KOPT-K1 (cell line): Measurements from ENCODE around the gene MEAF6.

ENCODE experiments used
- H3K27ac ChIP-seq: fragments of 200-600 bp; sonication (generic); 2 replicates; pipeline ENCODE4 v1.5.1; 2016; ENCODE audit warnings: antibody characterized with exemption, mild to moderate bottlenecking, low read depth, low read length; ENCODE audit not compliant: poor library complexity, severe bottlenecking
- H3K36me3 ChIP-seq: fragments of 200-600 bp; sonication (generic); 2 replicates; pipeline ENCODE4 v1.5.1; 2017; ENCODE audit warnings: antibody characterized with exemption, mild to moderate bottlenecking, low read length, moderate library complexity; ENCODE audit not compliant: insufficient read depth
- H3K9me3 ChIP-seq: fragments of 200-600 bp; sonication (generic); 2 replicates; pipeline ENCODE4 v1.5.1; 2017; ENCODE audit warnings: antibody characterized with exemption, low read length, mild to moderate bottlenecking; ENCODE audit not compliant: insufficient read depth, poor library complexity, severe bottlenecking

Gene MEAF6

DNA sequence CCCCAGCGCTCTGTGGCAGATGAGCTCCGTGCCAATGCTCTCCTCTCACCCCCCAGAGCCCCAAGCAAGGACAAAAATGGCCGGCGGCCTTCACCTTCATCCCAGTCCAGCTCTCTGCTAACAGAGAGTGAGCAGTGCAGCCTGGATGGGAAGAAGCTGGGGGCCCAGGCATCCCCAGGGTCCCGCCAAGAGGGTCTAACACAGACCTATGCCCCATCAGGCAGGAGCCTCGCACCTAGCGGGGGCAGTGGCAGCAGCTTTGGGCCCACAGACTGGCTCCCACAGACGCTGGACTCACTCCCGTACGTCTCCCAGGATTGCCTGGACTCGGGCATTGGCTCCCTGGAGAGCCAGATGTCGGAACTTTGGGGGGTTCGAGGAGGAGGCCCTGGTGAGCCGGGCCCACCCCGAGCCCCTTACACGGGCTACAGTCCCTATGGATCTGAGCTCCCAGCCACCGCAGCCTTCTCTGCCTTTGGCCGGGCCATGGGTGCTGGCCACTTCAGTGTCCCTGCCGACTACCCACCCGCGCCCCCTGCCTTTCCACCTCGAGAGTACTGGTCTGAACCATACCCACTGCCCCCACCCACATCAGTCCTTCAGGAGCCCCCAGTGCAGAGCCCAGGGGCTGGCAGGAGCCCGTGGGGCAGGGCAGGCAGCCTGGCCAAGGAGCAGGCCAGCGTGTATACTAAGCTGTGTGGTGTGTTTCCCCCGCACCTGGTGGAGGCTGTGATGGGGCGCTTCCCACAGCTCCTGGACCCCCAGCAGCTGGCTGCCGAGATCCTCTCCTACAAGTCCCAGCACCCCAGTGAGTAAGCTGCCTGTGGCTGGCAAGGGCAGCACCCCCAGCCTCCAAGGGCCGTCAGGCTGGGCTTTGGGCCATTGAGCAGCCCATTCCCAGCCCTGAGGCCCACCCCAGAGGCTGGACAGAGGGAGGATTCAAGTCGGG lies 31.5 kb downstream of the MEAF6 start:
- Histone ChIP-seq H3K36me3 (peaks cover 71% of the 10 kb centered on the region), H3K9me3 (no peaks in the 10 kb centered on the region), H3K27ac (no peak overlapping the region)

DNA sequence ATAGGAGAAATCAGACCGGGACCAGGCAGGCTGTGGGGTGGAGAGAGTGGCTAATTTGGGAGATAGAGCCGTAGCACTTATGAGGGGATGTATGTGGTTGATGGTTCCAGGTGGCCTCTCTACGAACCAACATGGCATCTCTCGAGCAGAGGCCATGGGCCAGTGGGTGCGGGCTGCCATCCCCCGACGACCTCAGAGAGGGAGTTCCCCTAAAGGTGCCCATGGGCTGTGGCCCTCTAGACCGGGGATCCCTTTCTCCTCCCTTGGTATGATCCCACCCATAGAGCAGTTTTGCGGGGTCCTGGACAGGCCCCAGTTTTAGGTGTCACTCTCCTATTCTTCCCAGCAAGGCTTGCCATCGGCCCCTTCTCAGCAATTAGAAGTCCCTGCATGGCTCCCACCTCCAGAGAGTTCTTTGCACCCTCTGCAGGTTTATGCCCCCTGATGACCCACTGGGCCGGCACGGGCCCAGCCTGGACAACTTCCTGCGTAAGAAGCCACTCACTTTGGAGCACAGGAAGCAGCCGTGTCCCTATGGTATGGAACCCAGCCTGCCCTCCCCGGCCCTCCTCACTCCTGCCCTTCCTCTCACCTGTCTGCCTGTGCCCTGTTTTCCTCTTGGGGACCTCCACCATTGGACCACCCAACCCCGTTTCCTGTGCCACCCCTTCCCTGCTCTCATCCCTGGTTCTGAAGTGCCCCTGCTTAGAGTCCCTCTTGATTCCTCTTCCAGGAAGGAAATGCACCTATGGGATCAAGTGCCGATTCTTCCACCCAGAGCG lies 32.4 kb downstream of the MEAF6 start:
- H3K36me3 ChIP-seq: peaks cover 71% of the 10 kb centered on the region
- H3K9me3 ChIP-seq: no peaks in the 10 kb centered on the region
- H3K27ac ChIP-seq: no peak overlapping the region

DNA sequence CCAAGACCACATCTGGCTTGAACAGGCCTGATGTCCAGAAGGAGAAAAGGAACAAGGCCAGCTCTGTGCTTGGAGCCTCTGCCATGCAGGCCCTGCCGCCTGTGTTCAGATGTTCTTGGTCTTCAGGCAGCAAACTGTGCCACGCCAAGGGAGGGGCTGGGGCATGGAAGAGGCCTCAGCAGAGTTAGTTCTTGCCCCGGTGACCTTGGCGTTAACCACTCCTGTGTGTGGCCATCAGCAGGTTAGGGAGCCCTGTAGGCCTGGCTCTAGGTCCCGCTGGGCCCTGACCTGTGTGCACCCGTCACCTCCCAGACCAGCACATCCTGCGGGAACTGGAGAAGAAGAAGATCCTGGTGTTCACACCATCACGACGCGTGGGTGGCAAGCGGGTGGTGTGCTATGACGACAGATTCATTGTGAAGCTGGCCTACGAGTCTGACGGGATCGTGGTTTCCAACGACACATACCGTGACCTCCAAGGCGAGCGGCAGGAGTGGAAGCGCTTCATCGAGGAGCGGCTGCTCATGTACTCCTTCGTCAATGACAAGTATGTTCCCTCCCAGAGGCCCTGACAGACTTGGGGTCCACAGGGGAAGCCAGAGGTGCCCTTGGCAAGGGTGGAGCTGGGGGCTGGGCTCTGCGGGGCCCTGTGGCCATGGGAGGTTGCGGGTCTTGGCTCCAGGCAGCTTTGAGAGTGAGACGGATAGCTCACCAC lies 33.1 kb downstream of the MEAF6 start:
- no peak overlapping the region for H3K27ac ChIP-seq

DNA sequence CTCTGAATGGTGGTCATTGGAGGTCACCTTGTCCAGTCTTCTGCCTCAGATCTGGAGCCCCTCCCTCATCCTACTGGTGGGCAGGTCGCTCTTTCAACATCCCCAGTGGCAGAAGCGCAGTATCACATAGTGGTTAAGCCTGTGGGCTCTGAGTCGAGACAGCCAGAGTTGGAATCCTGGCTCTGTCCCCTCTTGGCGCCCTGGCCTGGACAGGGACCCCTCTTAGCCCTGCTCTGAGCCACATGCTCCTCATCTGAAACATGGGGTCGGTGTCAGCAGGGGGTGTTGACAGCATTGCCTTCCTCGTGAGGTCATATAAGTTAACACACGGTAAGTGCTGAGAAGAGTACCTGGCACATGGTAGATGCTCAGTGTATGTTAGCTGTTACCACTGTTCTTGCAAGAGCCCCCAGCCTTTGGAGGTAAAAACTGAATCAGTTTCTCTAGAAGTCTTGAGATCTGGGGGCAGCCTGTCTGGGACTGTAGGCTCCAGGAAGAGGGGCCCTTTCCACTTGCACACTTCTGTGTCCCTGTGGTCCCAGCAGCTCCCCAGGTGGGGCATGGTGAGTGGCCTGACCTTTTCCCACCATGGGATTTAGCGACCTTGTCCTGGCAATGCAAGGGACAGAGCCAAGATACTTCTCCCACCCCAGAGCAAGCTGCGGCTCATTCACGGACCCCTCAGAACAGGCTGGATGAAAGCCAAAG lies 33.8 kb downstream of the MEAF6 start:
- Histone ChIP-seq H3K27ac (no peak overlapping the region), H3K9me3 (no peaks in the 10 kb centered on the region), H3K36me3 (peaks cover 76% of the 10 kb centered on the region)

More for the DNA sequence above, 33.1 kb downstream of the MEAF6 start:
- Histone ChIP-seq H3K9me3 (no peaks in the 10 kb centered on the region), H3K36me3 (peaks cover 70% of the 10 kb centered on the region)

DNA sequence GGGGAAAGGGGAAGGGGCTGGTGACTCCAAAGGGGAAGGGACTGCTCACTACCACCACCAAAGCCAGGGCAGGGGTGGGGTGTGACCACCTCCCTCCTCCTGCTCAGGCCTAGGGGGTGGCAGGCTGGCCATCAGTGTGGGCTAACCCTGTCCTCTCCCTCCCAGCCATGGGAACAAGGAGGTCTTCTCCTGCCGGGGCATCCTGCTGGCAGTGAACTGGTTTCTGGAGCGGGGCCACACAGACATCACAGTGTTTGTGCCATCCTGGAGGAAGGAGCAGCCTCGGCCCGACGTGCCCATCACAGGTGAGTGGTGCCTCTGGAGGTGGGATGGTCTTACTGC lies 34.5 kb downstream of the MEAF6 start:
- no peaks in the 10 kb centered on the region for H3K9me3 ChIP-seq
- peaks cover 78% of the 10 kb centered on the region for H3K36me3 ChIP-seq
- peak overlapping the region; percentile 69 for H3K27ac ChIP-seq

DNA sequence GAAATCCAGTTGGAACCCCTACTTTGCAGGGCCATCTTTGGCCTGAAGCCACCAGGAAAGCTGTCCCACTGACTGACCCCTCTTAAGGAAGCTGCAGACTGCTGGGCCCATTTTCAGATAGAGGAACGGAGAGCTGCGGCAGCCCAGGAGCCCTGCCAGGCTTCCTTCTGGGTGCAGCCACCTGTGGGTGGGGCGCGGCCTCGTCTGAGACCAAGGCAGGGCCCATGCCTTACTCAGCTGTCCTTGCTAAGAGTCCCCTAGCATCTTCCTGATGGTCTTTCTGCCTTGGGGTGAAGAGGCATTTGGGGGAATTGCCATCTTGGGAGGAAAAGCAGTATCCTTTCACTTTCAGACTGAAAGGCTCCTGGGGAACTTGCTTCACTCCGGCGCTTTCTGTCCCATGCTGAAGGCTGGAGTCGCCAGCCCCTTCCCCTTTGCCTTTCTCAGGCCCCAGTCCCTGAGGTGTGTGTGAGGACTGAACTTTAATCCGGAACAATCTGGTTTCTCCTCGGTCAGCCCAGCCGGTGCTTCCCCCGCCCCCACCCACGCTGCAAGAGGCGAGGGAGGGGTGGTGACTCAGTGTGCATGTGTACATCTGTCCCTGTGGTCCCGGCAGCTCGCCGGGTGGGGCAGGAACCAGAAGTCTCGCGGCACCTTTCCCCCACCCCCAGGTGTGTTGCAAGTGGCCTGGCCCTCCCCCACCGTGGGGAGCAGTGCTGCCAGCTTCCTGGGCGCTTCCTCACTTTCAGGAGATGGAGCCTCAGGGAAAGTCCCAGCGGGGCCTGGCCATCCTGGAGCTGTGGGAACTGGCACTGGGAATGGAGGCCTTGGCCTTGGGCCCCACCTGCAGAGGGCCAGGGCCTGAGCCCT lies 35.1 kb downstream of the MEAF6 start:
- no peaks in the 10 kb centered on the region for H3K9me3 ChIP-seq
- H3K36me3 ChIP-seq: peaks cover 72% of the 10 kb centered on the region
- H3K27ac ChIP-seq: peak overlapping the region; percentile 69

DNA sequence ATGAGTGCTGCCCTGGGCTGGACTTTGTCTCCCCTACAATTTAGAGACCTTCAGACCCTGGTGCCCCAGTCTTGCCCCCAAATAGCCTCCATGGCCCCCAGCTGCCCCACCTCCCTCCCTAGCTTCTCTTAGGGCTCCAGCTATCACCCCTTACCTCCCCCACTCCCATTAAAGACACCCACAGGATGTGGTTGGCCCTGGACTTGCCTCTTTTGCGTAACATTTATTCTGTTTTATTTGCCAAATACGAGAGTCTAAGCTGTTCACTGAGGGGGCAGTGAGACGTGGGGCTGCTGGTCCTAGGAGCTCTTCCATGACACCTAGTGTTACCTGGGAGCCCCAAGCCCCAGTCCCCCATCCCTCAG lies 35.7 kb downstream of the MEAF6 start:
- Histone ChIP-seq H3K36me3 (peaks cover 65% of the 10 kb centered on the region), H3K27ac (peak overlapping the region; percentile 69), H3K9me3 (no peaks in the 10 kb centered on the region)

DNA sequence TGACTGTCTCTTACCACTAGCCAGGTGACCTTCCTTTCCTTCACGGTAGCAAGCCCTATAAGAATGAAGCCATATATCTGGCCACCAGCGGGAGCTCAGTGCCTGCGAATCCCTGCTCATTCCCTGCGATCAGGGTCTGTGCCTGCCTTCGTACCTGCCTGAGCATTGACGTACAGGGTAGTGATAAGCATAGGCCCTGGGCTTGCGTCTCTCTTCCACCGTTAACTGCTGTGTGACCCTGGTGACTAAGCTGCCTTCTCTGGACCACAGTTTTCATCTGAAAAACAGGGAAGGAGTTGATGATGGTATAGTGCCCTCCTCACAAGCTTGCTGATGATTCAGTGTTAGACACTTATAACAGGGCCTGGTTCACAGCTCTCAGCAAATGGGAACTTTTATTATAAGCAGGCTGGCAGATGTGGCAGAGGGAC lies 36.1 kb downstream of the MEAF6 start:
- Histone ChIP-seq H3K36me3 (peaks cover 61% of the 10 kb centered on the region), H3K9me3 (no peaks in the 10 kb centered on the region)

DNA sequence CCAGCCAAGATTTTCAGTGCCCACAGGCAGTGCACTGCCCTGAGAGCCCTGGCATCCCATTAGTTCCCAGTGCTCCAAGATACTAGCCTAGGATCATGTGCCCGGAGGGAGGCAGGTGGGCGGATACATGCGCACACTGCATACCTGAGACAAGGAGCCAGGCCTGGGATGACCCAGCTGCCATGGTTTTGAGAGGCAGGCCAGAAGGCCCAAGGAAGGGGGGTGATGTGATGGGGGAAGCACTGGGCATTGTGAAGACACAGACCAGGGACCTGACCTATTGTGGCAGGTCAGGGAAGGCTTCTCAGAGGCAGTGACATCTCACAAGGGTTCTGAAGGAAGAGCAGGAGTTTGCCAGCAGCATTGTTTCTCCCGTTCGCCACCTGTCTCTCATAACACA lies 36.6 kb downstream of the MEAF6 start:
- peak overlapping the region; percentile 69 for H3K27ac ChIP-seq
- peaks cover 56% of the 10 kb centered on the region for H3K36me3 ChIP-seq
- no peaks in the 10 kb centered on the region for H3K9me3 ChIP-seq

More for the DNA sequence above, 36.1 kb downstream of the MEAF6 start:
- H3K27ac ChIP-seq: peak overlapping the region; percentile 69

DNA sequence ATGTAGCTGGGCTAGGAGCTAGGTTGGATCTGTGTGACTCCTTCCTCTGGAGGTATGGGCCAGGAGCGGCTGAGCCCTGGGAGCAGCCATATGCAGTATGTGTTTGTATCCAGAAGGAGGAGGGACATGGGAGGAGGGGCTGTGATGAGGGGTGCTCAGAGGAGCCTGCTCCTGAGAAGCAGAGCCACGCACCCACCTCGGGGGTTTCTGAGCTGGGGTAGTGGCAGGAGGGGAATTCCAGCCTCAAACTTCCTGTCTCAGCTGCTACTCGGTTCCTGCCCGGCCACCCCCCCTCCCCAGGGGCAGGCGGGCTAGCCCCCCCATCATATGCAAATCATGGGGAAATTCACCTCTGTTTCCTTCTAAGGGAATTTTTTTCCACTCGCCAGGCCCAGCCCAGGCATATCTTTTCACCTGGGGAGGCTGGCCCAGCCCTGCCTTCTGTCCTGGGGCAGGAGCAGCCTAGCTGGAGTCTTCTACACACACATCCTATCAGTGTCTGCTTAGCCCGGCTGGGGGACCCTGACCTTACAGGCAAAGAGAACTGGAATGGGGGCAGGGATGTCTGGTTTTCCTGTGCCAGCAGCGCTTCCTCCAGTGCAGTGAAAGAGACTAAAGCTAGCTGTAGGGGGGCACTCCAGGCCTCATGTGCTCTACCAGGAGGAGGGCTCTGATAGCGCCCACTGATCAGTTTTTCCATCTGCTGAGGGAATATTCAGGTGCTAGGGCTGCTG lies 37.2 kb downstream of the MEAF6 start:
- Histone ChIP-seq H3K36me3 (peaks cover 50% of the 10 kb centered on the region), H3K9me3 (no peaks in the 10 kb centered on the region), H3K27ac (peak overlapping the region; percentile 49)

DNA sequence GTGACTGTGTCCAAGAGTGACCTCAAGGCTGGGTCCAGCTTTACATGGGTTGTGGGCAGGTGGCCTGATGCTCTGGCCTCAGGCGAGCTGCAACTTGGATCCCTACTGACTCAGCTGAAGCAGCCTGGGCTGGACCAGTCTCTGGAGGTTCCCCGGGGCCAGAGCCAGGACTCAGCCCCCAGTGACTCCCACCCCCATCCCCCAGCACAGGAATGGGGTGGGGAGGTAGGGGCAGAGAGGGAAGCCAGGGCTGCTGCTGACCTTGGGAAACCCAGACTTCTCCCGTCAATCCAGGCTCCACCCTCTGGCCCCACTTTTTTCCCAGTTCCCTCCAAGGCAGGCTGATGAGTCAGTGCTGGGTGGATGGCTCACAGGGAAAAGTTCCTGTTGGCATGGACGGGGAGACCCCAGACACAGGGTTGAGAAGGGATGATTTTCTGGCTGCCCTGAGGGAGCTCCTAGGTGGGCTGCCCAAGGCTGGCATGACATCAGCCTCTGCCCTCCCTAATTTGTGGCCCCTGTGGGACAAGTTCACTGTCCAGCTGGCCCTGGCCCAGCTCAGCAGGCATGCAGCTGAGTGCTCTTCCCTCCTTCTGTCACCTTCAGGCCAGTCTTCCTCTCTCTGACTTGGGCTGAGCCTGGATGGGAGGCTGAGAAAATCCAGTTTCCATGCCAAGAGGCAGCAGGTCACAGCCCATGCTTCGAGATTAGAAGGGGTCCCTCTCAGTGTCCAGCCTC lies 37.9 kb downstream of the MEAF6 start:
- H3K9me3 ChIP-seq: no peaks in the 10 kb centered on the region
- peak overlapping the region; percentile 49 for H3K27ac ChIP-seq
- H3K36me3 ChIP-seq: peaks cover 43% of the 10 kb centered on the region

DNA sequence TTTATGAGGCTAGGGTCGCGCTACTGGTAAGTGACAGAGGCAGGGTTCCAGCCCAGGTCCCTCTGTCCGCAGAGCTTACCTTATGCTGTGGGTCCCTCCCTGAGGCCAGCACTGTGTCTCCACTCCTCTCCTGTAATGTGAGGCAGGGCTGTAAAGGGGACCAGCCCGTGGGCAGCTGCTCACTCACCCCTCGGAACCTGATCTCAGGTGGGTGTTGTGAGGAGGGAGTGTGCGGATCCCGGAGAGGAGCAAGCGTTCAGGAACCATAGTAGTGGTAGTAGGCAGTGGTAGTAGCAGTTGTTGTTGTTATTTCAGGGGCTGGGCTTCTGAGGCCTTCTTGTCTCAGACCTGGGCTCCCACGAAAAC lies 38.5 kb downstream of the MEAF6 start:
- Histone ChIP-seq H3K27ac (no peak overlapping the region), H3K36me3 (peaks cover 37% of the 10 kb centered on the region), H3K9me3 (no peaks in the 10 kb centered on the region)
